Measurements from ENCODE around the gene NFE2.

- TF ChIP-seq CTCF (IDR thresholded peaks at IDR 0.05) = no peak
- TF ChIP-seq POLR2AphosphoS5 (IDR thresholded peaks at IDR 0.05) = no peak
- no peak for TF ChIP-seq POLR2A (IDR thresholded peaks at IDR 0.05)
- TF ChIP-seq EP300 (IDR thresholded peaks at IDR 0.05) = no peak
Measured at GRCh38 chr12:54270345-54270744, 30.5 kb downstream of the NFE2 start.
